SH-SY5Y (cell line): ENCODE data around the gene TMEM151B.

ENCODE experiments used
- GATA2 ChIP-seq: IDR thresholded peaks from 2 replicates; pipeline ENCODE4 v1.6.1; 2011; ENCODE audit warnings: mild to moderate bottlenecking, low read depth, low read length
- GATA3 ChIP-seq: IDR thresholded peaks from 2 replicates; pipeline ENCODE4 v1.6.1; 2011; ENCODE audit warnings: low read depth, mild to moderate bottlenecking, low read length, moderate library complexity

GRCh38 chr6:44271406-44271723 lies 1.1 kb downstream of the TMEM151B start:
- TF ChIP-seq GATA2 (no peak), GATA3 (no peak)
